HG03432 (cell line): ENCODE data around the gene TMIGD1.

Experiments
- ATAC-seq: cut with Tn5 transposase; IDR thresholded peaks from one replicate; pipeline ENCODE4 v1.9.1; 2021; ENCODE audit warnings: mild to moderate bottlenecking, moderate library complexity; ENCODE audit not compliant: unreplicated experiment

The TMIGD1 gene

DNA sequence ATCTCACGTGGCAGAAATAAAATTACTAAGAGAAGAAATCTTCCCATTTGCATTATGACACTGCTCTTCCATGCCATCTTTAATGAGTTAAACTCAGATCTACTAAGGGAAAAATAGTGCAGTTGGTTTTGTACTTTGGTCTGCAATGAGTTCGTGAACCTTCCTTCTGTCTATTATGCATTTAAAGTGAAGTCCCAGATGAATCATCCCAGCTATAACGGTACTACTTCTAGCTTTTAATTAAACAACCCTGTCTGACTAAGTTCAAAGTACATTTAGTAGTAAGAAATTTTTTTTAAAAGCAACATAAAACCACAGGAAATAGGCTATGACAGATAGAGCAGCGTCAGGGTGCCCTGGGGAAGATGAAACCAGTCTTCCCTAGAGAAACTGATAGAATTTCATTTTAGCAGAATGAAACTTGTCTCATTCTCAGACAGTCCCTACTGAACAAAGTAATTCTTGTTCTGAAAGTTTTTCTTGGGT, 1.8 kb downstream of the TMIGD1 start:
- peak; percentile 75 for ATAC-seq

DNA sequence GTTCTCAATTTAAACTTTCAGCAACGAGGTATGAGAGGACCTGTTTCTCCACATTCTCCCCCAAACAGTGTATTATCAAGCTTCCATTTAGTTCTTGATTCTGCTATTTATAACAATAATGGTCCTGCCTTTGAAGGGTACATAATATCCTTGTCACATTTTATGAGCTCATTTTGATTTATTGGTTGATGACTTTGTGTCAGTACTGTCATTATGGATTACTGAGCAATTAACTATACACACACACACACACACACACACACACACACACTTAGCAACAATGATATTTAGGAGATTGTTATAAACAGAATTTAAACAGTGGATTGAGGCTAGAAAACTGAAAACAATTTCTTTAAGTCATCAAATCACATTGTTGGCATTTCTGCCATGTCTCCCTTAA, 7.0 kb downstream of the TMIGD1 start:
- no peak for ATAC-seq

DNA sequence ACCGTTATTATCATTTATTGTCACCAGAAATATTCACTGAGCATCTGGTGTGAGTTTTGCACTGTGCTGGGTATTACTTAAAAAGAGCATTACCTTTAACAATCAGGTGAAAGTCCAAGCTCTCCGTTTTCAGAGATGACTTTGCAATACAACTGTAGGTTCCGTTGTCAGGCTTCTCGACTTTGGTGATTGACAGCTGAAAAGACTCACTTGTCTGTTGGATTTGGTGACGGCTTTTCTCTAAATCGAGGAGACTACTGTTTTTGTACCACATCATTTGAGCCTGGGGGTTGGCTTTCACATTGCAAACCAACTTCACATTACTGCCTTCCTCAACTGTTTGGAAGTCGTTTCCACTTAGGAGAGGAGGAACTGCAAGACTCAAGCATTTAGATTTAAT, 9.1 kb downstream of the TMIGD1 start:
- no peak for ATAC-seq

DNA sequence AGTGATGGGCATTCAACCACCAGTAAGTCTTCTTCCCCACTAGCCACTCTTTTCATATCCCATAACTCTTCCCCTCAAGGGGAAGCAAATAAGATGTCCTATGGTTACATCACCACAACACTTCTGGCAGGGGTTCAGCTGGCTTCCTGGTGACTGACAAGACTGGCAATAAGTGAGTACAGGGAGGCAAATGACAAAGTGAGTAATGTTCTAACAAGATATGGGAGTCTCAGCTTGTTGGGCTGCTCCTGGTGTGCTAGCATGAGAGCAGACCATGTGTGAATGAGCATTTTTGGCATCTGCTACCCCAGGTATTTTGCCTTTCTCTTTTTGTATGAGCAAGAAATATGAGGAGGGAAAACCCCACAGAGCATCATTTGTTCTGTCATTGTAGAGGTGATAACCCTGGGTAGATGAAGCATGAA, 9.9 kb downstream of the TMIGD1 start:
- ATAC-seq: no peak

DNA sequence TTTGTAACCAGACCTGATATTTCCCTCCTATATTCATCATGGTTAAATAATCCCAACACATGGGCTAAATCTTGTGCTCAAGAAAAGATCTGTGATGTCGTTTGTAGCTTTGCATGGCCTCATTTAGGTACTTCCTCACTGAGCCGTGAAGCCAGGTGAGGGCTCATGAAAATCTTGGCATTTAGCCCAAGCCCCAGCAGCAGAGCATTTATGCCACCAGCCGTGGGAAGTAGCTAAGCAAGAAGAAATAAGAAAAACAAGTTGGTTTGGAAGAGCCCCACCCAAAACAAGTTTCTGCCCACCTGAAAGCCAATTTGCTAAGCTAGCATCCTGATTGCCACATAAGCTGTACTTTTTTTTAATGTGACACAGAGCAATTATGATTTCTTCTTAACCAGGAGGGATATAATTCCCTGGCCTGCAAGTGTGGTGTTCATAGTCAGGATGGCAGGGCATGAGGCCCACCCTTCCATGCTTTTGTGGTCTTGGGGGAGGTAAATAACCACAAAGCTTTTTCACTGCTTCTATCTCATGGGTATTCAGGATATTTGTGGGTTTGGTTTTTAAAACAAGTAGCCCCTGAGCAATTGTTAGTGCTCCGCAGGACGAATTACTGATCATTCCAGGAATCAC, 10.5 kb downstream of the TMIGD1 start:
- no peak for ATAC-seq

DNA sequence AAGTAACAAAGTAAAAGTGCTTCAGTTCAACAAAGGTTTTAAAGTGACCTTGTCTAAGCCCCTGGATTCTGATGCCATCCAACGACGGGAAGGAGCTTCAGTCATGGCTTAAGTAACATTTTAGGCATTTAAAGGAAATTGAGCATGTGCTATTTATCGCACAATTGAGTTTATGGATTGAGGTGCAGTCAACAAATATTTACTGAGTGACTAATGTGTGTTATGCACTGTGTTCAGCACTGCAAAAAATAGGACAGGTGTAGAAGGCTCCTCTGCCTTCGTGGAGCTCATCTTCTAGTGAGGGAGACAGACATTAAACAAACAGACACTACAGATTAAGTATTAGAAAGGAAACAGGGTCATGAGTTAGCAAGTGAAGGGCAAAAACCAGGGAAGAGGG, 12.5 kb downstream of the TMIGD1 start:
- no peak for ATAC-seq

DNA sequence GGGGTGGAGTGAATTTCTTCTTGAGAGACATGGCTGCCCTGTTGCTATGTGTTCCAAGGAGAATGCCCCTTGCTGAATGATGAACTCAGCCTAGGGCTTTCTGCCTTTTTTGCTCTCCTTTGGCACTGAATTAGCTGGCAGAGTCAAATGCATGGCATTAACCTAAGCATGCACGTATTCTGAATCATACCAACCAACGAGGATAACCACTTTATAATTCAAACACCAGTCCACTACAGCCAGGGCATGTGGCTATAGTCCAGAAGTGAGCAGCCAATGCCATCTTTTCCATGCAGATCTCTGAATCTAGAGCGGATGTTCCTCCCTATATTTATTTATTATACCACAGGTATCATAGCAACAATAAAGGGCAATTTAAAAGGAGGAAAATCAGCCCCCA, 15.7 kb downstream of the TMIGD1 start:
- ATAC-seq: no peak

DNA sequence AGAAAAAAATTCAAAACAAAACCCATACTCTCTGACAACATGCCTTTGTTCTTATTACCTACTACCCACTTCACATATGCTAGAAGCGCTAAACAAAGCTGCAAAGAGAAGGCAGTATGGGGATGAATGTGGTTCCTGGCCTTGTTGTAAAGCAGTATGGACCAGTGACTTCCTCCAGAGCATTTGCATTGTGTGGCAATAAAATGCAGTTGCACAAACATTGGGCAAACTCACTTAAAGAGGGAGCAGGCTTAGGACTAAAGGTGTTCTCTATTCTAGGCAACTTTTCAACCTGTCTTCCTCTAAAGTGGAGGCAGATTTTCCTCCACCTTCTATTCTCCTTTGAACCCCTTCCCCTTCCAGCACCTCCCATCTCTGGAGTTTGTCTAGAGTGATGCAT, 17.1 kb downstream of the TMIGD1 start:
- ATAC-seq: no peak

DNA sequence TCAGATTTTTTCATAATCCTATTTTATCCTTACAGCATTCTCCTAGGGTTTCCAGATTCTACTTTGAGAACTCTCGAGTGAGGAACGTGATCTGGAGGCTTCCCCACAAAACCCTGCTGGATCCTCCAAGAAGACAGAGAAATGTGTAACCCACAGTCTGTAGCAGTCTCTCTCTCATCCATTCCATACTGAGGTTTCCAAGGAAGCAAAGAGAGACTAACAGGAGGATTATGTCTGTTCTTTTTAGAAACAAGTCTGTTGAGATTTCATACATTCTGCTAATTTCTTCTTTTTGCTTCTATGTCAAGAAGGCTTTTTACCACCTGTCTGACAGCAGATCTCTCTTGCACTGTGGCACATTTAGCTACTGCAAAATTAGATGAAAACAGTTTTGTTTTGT, 18.8 kb downstream of the TMIGD1 start:
- ATAC-seq: no peak

DNA sequence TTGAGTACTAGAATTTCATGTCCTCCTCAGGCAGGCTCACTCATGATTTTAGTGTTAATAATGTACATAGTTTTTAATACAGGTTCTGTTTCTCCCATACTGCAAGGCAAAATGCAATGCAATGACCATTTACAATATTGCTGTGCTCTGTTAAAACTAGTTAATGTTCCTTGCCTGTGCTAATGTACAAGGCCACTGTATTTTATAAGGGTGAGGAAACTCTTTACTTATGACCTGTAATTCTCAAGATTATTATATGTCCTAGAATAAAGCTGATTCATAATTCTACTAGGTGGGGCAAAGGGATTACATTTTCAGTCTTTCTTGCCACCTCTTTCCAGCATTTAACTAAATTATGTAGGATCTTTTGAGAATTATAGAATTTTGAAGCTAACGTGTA, 19.4 kb downstream of the TMIGD1 start:
- ATAC-seq: no peak

DNA sequence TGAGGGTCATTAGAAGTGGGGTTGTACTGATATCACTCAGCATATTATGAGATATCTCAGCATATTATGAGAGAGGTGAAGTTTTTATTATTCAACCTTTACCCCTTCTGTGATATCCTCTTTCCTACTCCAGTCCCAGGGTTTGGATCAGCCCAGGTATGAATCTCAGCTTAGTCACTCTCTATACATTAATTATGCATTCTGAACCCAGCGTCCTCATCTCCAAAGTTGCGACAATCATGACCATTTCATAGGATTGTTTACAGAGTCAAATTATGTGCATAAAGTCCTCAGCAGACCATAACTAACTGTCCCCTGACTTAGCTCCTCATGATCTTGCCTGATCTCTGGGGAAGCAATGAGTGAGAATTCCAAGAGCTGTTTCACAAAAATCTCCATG, 21.6 kb downstream of the TMIGD1 start:
- no peak for ATAC-seq

DNA sequence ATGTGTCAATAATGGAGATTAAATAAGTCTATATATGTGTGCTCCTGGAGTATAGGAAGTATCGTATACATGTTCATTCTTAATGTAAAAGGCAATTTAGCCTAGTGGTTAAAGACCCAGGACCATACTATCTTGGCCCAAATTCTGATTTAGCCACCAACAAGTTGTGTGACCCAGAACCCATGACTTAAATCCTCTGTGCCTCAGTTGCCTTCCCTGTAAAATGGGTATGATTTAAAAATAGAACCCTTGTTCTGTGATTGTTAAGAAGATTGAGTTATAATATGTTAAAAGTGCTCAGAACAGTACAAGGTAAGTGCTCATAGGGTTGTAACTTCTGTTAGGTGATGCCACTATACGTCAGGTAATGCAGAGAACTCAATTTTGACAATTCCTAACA, 23.3 kb downstream of the TMIGD1 start:
- ATAC-seq: no peak

DNA sequence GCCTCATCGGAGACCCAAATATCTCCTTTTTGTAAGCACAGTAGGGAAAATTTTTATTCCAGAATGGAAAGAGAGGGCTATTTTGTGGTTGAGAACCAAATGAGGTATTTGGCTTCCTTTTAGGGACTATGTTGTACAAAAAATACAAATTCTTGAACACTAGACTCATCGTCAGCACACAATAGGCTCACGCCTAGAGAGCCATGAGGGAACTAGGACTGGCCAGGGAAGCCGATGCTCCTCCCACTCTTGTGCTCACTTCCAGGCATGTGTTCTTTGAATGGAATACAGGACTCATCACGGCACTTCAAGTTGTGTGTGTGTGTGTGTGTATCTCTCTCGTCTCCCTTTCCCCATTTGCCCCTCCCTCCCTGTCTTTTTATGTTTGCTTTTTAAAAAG, 24.3 kb downstream of the TMIGD1 start:
- ATAC-seq: no peak

DNA sequence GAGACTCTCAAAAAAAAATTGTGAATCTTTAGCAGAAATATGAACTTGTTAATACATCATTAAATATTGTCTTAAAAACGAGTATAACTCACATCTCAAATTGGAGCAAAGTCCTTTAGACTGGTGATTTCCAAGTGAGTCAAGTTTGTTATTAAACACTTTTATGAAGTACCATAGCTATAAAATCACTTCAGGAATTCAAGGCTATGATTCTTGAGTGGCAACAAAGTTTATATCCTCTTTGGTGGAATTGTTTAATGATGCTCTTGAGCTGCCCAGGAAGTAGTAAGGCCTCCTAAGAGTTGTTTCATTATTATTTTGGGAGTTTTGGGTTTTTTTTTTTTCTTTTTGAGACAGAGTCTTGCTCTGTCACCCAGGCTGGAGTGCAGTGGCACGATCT, 25.5 kb downstream of the TMIGD1 start:
- ATAC-seq: no peak

DNA sequence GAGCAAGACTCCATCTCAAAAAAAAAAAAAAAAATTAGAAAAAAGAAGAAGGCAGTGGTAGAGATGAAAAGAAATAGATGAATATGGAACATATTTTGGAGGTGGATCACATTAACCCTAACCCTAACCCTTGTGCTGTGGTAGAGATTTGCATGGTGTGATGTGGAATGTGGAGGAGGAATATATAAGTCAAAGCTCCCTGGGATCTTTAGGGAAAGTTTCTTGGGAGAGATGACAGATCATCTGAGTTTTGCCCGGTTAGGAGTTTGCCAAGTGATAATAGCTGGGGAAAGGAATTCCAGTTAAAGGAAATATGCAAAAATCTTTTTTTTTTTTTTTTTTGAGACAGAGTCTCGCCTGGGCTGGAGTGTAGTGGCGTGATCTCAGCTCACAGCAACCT, 29.1 kb downstream of the TMIGD1 start:
- ATAC-seq: no peak

DNA sequence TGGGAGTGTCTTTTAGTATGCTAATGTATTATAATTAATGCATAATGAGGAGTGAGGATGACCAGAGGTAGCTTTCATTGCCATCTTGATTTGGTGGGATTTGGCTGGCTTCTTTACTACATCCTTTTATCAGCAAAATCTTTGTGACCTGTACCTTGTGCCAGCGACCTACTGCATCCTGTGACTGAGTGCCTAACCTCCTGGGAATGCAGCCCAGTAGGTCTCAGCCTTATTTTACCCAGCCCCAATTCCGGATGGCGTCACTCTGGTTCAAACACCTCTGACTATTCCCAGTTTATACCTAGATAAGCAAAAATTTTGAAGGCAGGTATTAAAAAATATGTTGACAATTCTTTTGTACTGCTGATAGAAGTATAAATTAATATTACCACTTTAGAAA, 31.6 kb downstream of the TMIGD1 start:
- ATAC-seq: no peak

DNA sequence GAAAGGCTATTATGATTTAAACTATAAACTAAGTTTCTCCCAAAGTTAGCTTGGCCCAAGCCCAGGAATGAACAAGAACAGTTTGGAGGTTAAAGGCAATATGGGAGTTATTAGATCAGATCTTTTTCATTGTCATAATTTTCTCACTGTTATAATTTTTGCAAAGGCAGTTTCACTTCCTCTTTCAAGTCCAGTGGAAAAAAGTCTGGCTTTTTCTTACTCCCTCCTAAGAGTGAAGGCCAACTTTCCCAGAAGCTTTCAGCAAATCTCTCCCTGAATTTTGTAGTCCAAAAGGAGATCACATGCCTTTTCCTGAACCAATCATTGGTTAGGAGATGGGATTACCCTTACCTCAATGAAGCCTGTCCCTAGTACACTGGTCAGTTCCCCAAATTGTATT, 33.0 kb downstream of the TMIGD1 start:
- no peak for ATAC-seq

DNA sequence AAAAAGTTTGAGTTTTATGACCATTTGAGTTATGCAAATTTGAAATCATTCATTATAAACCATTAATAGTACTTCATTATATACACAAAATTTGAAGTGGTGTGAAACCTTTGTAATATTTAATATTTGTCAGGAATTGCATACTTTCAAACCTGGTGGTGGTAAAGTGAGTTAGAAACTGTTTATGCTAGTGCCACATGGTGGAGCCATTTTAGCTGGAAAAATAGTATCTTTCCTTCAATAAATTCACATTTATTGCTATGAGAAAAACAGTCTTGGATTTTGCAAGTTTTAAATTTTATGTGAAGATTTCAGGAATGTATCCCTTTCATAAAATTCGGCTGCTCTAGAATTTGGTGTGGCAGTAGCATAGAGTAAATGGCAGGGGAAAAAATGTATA, 34.9 kb downstream of the TMIGD1 start:
- no peak for ATAC-seq

DNA sequence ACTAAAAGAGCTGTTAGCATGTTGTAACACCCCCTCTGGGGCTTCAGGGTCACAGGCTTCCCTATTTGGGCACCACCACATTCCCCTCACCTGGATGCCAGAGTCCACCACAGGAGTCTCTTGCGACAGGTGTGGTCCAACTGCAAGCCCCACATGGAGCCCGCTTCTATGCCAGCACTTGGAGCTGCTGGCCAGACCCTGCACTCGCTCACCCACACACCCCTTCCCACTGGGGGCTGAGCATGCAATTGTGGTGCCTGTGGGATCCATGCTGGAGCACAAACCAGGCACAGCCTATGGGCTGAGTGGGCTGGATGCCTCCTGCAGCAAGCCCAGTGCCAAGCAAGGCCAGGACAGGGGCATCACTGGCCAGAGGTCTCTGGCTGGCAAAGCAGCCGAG, 36.1 kb downstream of the TMIGD1 start:
- no peak for ATAC-seq

DNA sequence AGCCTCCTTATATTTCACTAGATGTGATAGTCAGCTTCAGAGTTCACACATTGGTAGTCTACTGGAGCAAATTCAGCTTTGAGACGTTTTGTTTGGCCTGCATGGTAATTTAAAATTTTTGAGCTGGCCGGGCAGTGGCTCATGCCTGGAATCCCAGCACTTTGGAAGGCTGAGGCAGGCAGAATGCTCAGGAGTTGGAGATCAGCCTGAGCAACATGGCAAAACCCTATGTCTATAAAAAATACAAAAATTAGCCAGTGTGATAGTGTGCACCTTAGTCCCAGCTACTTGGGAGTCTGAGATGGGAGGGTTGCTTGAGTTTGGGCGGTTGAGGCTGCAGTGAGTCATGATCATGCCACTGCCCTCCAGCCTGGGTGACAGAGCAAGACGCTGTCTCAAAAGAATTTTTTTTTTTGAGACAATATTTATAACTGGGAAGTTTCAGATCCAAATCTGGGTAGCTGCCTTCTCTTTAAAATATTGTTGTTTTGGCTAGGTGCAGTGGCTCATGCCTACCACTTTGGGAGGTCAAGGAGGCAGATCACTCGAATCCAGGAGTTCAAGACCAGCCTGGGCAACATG, 37.3 kb downstream of the TMIGD1 start:
- no peak for ATAC-seq

DNA sequence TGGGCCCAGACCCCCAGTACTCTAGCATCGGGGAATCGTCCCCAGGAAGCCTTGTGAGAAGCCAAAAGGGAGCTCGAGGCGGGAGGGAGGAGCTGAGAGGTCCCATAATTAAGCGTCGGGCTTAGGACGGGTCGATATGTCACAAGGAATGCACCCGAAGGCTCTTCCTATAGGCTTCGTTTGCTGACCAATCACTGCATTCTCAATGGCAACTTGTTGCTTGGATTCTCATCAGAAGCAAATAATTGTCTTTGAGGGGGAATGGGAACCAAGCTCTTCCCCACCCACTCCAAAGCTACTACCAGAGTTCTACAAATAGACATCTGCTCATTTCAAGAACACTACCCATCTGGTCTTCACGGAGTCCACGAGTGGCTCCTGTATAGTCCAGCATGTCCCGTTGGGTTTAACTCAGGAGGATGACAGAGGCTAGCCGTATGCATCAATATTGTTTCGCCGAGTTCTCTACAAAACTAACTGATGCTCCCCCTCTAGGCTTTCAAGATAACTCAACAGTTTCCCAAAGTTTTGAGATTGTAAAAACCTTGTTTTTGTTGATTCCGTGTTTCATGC, 41.5 kb downstream of the TMIGD1 start:
- peak; percentile 19 for ATAC-seq

DNA sequence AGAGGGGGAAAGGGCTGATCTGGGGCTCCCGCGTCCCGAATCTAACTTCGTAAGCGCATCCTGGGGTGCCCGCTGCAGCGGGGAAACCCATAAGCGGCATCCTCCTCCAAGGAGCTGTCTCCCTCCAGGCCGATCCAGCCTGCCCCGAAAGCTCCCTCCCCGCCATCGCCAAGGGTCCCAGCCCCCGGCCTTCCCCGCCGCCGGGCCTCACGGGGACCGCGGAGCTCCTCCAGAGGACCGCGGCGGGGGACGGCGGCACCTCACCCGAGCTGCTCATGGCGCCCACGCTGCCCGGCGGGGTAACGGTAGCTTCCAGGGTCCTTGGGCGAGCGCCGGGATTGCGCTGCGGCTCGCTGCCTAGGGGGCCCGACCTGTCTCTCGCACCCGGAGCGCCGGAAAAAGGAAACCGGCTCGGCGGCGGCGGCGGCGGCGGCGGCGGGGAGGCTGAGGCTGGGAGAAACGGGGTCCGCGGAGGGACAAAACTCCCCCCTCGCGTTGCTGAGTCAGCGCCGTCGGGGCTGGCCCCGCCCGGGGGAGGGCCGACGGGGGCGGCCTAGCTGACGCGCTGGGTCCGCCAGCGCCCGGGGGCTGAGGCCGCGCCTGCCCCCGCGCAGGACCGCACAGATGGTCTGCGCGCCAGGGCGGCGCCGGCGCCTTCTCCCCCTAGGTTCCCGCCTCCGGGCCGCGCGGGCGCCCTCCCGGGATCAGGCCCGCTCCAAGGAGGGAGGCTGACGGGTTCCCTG, 42.1 kb downstream of the TMIGD1 start, which contains the start of gene BLMH:
Gene BLMH, minus strand, starts transcription at position 402 of the 743 bp plus-strand sequence. Its CDS starts 125 bp downstream, at position 277.
- ATAC-seq: peak; percentile 84
